ENCODE measurements around the gene KPNA6. TPM values are rescaled to one million over a fixed set of nuclear protein-coding genes. Genes with fewer than 3 reads are reported as not detected.

The KPNA6 gene
- total and polyA plus RNA-seq, 2 of the 13 experiments (the other 11 are each of a cell fraction or from before 2014, with no cell fraction given), result 22.0 to 47.5 TPM

DNA sequence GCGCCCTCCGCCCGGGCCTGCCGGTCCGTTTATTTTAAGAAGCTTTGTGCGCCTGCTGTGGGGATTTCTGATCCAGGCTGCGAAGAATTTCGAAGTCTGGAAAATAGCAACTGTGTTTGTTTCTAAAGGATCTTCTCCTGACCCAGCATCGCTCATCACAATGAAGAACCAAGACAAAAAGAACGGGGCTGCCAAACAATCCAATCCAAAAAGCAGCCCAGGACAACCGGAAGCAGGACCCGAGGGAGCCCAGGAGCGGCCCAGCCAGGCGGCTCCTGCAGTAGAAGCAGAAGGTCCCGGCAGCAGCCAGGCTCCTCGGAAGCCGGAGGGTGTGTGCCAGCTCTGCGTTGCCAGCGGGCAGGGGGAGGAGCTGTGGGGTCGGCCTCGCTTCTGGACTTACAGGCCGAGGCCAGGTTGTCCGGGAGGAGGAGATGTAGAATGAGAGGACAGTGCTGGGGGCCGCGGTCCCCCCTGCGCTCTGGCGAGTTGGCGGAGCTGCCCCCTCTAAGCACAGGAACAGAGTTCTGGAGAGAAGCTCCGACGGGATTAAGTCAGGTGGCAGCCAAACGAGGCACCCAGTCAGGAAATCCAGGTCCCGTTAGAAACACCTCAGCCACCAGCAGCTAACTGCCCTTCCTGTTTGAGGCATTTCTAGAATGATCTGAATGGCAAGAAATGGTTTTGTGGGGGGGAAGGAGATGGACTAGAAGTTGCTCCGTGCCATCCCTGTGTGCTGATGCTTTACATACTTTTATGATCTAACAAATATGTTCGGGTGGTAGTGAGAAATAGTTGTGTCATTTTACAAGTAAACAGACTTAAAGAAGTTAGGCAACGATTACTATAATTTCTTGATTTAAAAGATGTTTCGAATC is 72.6 kb downstream of the KPNA6 start:
- H3K4me1 ChIP-seq (ENCODE audit: insufficient read depth, low read length), result peaks cover 67% of the 10 kb centered on the region
- intact Hi-C loops (cut with micrococcal nuclease; ENCODE audit: unreplicated experiment) (no loop called here), in situ Hi-C loops (cut with HindIII; ENCODE audit: extremely low pct_ligation_motif_present, low pct_unique_long_range_greater_than_20kb) (no loop called here)
- no TSS peak for BruUV-seq (replicated peaks)
- peaks cover 40% of the 10 kb centered on the region for H3K79me2 ChIP-seq (ENCODE audit: insufficient read depth, low read length)
- FAIRE-seq (no peak), ATAC-seq (peak; percentile 43), DNase-seq (ENCODE audit: low spot score) (peak; percentile 18)
- peaks cover 2% of the 10 kb centered on the region; the same call in 1 of the 2 replicates for H4K20me1 ChIP-seq (ENCODE audit: insufficient read depth, low read length)
- H3K27ac ChIP-seq (ENCODE audit: extremely low read length, insufficient read depth, low read length), result peak overlapping the region; percentile 87
- ChIA-PET CTCF (ENCODE audit: low intra/inter-chr PET ratio, low total read pairs) (no interaction called here), POLR2A (interaction anchor here (1.2 to 2.7 kb wide), 13 partner anchors 18 to 214 kb away, joined by 3 to 38 read pairs (median 8); partner anchors contain the start of genes BSDC1, CCDC28B, EIF3I and HDAC1)
- H3K4me2 ChIP-seq (ENCODE audit: low read depth, low read length), result peak overlapping the region; percentile 80
- H2AFZ ChIP-seq (ENCODE audit: low read length), result no peak overlapping the region
- 6% methylated on average over 35 of the region's 36 CpGs for WGBS (ENCODE audit: low lambda C conversion rate)
- H3K9ac ChIP-seq (ENCODE audit: insufficient read depth, low read depth, low read length), result peak overlapping the region; percentile 84
- peak overlapping the region; percentile 58 to 76 (median 61) for H3K4me3 ChIP-seq (replicated peaks in 1 of 3; ENCODE audit: insufficient read depth in 1 of 3, low read depth in 2 of 3, low read length in 3 of 3)
- H3K27me3 ChIP-seq (ENCODE audit: control insufficient read depth in 1 of 2, insufficient read depth in 2 of 2, low read length in 2 of 2), result no peaks in the 10 kb centered on the region
- no peaks in the 10 kb centered on the region for H3K9me3 ChIP-seq (ENCODE audit: low read length)
- peaks cover 8 to 26% of the 10 kb centered on the region in 2 experiments; a peak in 4 of 5 replicates for H3K36me3 ChIP-seq (replicated peaks in 1 of 2; ENCODE audit: control insufficient read depth in 1 of 2, insufficient read depth in 2 of 2, low read length in 2 of 2)
- no peak for TF ChIP-seq FOSL2 (CRISPR knock-in tag; IDR thresholded peaks at IDR 0.05)
- no peak for TF ChIP-seq HNF4G (IDR thresholded peaks at IDR 0.05; ENCODE audit: borderline replicate concordance, low read depth, low read length)
- 0 out of 2 replicates have a peak, but pooled peaks have one; percentile 29 for TF ChIP-seq HNF4G (CRISPR knock-in tag; IDR thresholded peaks at IDR 0.05; ENCODE audit: borderline replicate concordance, low read depth)
- no peak for TF ChIP-seq ZKSCAN5 (CRISPR knock-in tag; IDR thresholded peaks at IDR 0.05)
- no peak for TF ChIP-seq SIN3B (IDR thresholded peaks at IDR 0.05; ENCODE audit: low read length)
- TF ChIP-seq, protein P1, sequence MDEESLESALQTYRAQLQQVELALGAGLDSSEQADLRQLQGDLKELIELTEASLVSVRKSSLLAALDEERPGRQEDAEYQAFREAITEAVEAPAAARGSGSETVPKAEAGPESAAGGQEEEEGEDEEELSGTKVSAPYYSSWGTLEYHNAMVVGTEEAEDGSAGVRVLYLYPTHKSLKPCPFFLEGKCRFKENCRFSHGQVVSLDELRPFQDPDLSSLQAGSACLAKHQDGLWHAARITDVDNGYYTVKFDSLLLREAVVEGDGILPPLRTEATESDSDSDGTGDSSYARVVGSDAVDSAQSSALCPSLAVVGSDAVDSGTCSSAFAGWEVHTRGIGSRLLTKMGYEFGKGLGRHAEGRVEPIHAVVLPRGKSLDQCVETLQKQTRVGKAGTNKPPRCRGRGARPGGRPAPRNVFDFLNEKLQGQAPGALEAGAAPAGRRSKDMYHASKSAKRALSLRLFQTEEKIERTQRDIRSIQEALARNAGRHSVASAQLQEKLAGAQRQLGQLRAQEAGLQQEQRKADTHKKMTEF (CRISPR knock-in tag; IDR thresholded peaks at IDR 0.05), result 0 out of 2 replicates have a peak, but pooled peaks have one; percentile 3
- TF ChIP-seq NPAS2 (CRISPR knock-in tag; IDR thresholded peaks at IDR 0.05; ENCODE audit: borderline replicate concordance), result no peak
- no peak for TF ChIP-seq TOE1 (CRISPR knock-in tag; IDR thresholded peaks at IDR 0.05)
- TF ChIP-seq, protein P2, sequence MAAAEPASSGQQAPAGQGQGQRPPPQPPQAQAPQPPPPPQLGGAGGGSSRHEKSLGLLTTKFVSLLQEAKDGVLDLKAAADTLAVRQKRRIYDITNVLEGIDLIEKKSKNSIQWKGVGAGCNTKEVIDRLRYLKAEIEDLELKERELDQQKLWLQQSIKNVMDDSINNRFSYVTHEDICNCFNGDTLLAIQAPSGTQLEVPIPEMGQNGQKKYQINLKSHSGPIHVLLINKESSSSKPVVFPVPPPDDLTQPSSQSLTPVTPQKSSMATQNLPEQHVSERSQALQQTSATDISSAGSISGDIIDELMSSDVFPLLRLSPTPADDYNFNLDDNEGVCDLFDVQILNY (CRISPR knock-in tag; conservative IDR thresholded peaks at IDR 0.05), result no peak
- TF ChIP-seq, protein P3, sequence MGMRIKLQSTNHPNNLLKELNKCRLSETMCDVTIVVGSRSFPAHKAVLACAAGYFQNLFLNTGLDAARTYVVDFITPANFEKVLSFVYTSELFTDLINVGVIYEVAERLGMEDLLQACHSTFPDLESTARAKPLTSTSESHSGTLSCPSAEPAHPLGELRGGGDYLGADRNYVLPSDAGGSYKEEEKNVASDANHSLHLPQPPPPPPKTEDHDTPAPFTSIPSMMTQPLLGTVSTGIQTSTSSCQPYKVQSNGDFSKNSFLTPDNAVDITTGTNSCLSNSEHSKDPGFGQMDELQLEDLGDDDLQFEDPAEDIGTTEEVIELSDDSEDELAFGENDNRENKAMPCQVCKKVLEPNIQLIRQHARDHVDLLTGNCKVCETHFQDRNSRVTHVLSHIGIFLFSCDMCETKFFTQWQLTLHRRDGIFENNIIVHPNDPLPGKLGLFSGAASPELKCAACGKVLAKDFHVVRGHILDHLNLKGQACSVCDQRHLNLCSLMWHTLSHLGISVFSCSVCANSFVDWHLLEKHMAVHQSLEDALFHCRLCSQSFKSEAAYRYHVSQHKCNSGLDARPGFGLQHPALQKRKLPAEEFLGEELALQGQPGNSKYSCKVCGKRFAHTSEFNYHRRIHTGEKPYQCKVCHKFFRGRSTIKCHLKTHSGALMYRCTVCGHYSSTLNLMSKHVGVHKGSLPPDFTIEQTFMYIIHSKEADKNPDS (CRISPR knock-in tag; IDR thresholded peaks at IDR 0.05), result 0 out of 2 replicates have a peak, but pooled peaks have one; percentile 7
- TF ChIP-seq, protein P4, sequence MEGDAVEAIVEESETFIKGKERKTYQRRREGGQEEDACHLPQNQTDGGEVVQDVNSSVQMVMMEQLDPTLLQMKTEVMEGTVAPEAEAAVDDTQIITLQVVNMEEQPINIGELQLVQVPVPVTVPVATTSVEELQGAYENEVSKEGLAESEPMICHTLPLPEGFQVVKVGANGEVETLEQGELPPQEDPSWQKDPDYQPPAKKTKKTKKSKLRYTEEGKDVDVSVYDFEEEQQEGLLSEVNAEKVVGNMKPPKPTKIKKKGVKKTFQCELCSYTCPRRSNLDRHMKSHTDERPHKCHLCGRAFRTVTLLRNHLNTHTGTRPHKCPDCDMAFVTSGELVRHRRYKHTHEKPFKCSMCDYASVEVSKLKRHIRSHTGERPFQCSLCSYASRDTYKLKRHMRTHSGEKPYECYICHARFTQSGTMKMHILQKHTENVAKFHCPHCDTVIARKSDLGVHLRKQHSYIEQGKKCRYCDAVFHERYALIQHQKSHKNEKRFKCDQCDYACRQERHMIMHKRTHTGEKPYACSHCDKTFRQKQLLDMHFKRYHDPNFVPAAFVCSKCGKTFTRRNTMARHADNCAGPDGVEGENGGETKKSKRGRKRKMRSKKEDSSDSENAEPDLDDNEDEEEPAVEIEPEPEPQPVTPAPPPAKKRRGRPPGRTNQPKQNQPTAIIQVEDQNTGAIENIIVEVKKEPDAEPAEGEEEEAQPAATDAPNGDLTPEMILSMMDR (CRISPR knock-in tag; IDR thresholded peaks at IDR 0.05), result no peak
- no peak; the same call in 1 of the 2 replicates for TF ChIP-seq RXRA (CRISPR knock-in tag; IDR thresholded peaks at IDR 0.05)
- TF ChIP-seq, protein P5, sequence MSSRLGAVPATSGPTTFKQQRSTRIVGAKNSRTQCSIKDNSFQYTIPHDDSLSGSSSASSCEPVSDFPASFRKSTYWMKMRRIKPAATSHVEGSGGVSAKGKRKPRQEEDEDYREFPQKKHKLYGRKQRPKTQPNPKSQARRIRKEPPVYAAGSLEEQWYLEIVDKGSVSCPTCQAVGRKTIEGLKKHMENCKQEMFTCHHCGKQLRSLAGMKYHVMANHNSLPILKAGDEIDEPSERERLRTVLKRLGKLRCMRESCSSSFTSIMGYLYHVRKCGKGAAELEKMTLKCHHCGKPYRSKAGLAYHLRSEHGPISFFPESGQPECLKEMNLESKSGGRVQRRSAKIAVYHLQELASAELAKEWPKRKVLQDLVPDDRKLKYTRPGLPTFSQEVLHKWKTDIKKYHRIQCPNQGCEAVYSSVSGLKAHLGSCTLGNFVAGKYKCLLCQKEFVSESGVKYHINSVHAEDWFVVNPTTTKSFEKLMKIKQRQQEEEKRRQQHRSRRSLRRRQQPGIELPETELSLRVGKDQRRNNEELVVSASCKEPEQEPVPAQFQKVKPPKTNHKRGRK (CRISPR knock-in tag; IDR thresholded peaks at IDR 0.05), result no peak
